Calu3 (cell line): Measurements from ENCODE around the gene COP1. TPM values are rescaled to one million over a fixed set of nuclear protein-coding genes. Genes with fewer than 3 reads are reported as not detected.

Source experiments
- Bru-seq: library from RNA; stranded (reverse); fragments of 400-500 nt; gene quantifications from one replicate; lab custom pipeline; 2021; lab: Mats Ljungman, UMichigan
- BruChase-seq, 2 experiments: library from RNA; stranded (reverse); fragments of 400-500 nt; gene quantifications; one replicate each; lab custom pipeline; 2021; lab: Mats Ljungman, UMichigan
- BruUV-seq: library from RNA; stranded (reverse); fragments of 400-500 nt; replicated peaks from 2 replicates; lab custom pipeline; 2021; lab: Mats Ljungman, UMichigan
- CTCF ChIA-PET: fragments of 300-600 bp; sonication (Branson Sonifier 250); formaldehyde crosslinking; loops from one replicate; lab custom pipeline; 2022; ENCODE audit warnings: antibody characterized with exemption; lab: Charles Lee
- DNase-seq: peaks from one replicate; pipeline ENCODE4 v3.0.0; 2022
- H3K27ac Mint-ChIP-seq: one replicate; pipeline ENCODE4 v1.8.0; 2022; ENCODE audit warnings: mixed read lengths; ENCODE audit not compliant: unreplicated experiment
- H3K27me3 Mint-ChIP-seq: one replicate; pipeline ENCODE4 v1.8.0; 2022; ENCODE audit warnings: mixed read lengths; ENCODE audit not compliant: unreplicated experiment
- H3K36me3 Mint-ChIP-seq: one replicate; pipeline ENCODE4 v1.8.0; 2022; ENCODE audit warnings: mild to moderate bottlenecking, moderate library complexity, mixed read lengths; ENCODE audit not compliant: insufficient read depth, unreplicated experiment
- H3K4me1 Mint-ChIP-seq: one replicate; pipeline ENCODE4 v1.8.0; 2022; ENCODE audit warnings: mild to moderate bottlenecking, low read depth, mixed read lengths; ENCODE audit not compliant: unreplicated experiment
- H3K4me3 Mint-ChIP-seq: one replicate; pipeline ENCODE4 v1.8.0; 2022; ENCODE audit warnings: mild to moderate bottlenecking, low read depth, moderate library complexity, mixed read lengths; ENCODE audit not compliant: unreplicated experiment
- H3K9me3 Mint-ChIP-seq: one replicate; pipeline ENCODE4 v1.8.0; 2022; ENCODE audit warnings: low read depth, mixed read lengths; ENCODE audit not compliant: unreplicated experiment
- CTCF ChIP-seq: fragments of 200-600 bp; IDR thresholded peaks from one replicate; pipeline ENCODE4 v1.8.0; 2022; ENCODE audit warnings: antibody characterized with exemption; ENCODE audit not compliant: unreplicated experiment
- intact Hi-C: fragments of 100-400 bp; cut with micrococcal nuclease; formaldehyde crosslinking; loops from one replicate; pipeline ENCODE4 v1.10.0; 2022; ENCODE audit not compliant: unreplicated experiment
- long read RNA-seq: library from polyadenylated mRNA; stranded (forward); transcript quantifications from one replicate; pipeline ENCODE4 v2.0.0, GENCODE V29; 2022
- total RNA-seq: library from RNA; stranded (reverse); gene quantifications from 2 replicates; pipeline ENCODE4 v1.2.3, GENCODE V29; 2022

The COP1 gene
- 41.8 and 45.5 TPM in 2 replicates for total RNA-seq
- percentile 94 among the genes with signal in this experiment for Bru-seq, nascent RNA
- percentile 79 among the genes with signal in this experiment for BruChase-seq, experiment 1, labeled RNA remaining after a 6-hour chase
- percentile 81 among the genes with signal in this experiment for BruChase-seq, experiment 2, labeled RNA remaining after a 2-hour chase
- long read RNA-seq, transcript COP1-204 (20 exons, 3,033 nt): major isoform, 21 of 71 reads
- long read RNA-seq, transcript COP1-201 (19 exons, 2,124 nt): minor isoform, 6 of 71 reads
- long read RNA-seq, partial matches to known transcripts: 1 of 71 reads
- long read RNA-seq, other reads (novel, unspliced or antisense): 40 of 71 reads

GRCh38 chr1:176206961-176207902, at the start of gene COP1:
Gene COP1, minus strand, starts transcription at chr1:176207286. Its CDS starts 308 bp downstream, at chr1:176206978.
- no TSS peak for BruUV-seq
- Mint-ChIP-seq H3K4me3 (peak within 1 kb of the TSS; percentile 84), H3K27me3 (no peaks in the 10 kb centered on the region), H3K36me3 (peaks cover 51% of the 10 kb centered on the region), H3K27ac (peak within 1 kb of the TSS; percentile 86), H3K9me3 (no peaks in the 10 kb centered on the region), H3K4me1 (peaks cover 49% of the 10 kb centered on the region)
- CTCF ChIA-PET: interaction anchor here (0.6 to 1.8 kb wide), 4 partner anchors 14 to 1061 kb away, joined by 3 to 5 read pairs (median 4); no protein-coding TSS in a partner anchor
- no peak for TF ChIP-seq CTCF
- intact Hi-C loops: no loop called here
- peak; percentile 97 for DNase-seq

- Mint-ChIP-seq H3K4me3 (no peak overlapping the region), H3K4me1 (no peaks in the 10 kb centered on the region), H3K36me3 (no peaks in the 10 kb centered on the region), H3K27ac (no peak overlapping the region), H3K9me3 (no peaks in the 10 kb centered on the region), H3K27me3 (no peaks in the 10 kb centered on the region)
- CTCF ChIA-PET: no interaction called here
- intact Hi-C loops: no loop called here
- no peak for TF ChIP-seq CTCF
- no TSS peak for BruUV-seq
- no peak for DNase-seq
Measured at GRCh38 chr1:176252191-176252590, 45.1 kb upstream of the COP1 start.

- CTCF ChIA-PET: no interaction called here
- Mint-ChIP-seq H3K4me1 (peaks cover 17% of the 10 kb centered on the region), H3K36me3 (no peaks in the 10 kb centered on the region), H3K27ac (no peak overlapping the region), H3K9me3 (no peaks in the 10 kb centered on the region), H3K27me3 (no peaks in the 10 kb centered on the region), H3K4me3 (no peak overlapping the region)
- no TSS peak for BruUV-seq
- no peak for DNase-seq
- TF ChIP-seq CTCF: no peak
- intact Hi-C loops: no loop called here
Measured at GRCh38 chr1:176244851-176245250, 37.8 kb upstream of the COP1 start.

- no TSS peak for BruUV-seq
- intact Hi-C loops: no loop called here
- Mint-ChIP-seq H3K27ac (no peak overlapping the region), H3K4me3 (no peak overlapping the region), H3K9me3 (no peaks in the 10 kb centered on the region), H3K36me3 (no peaks in the 10 kb centered on the region), H3K27me3 (no peaks in the 10 kb centered on the region), H3K4me1 (peaks cover 17% of the 10 kb centered on the region)
- no peak for DNase-seq
- CTCF ChIA-PET: no interaction called here
- TF ChIP-seq CTCF: no peak
Measured at GRCh38 chr1:176243746-176244145, 36.7 kb upstream of the COP1 start.
